Effector memory CD4-positive, alpha-beta T cell (primary cell): Measurements from ENCODE around the gene MXD4.
A peak's percentile ranks its signal among the peaks of the same experiment; 100 is the strongest.

Experiments
- DNase-seq, 3 donors: peaks; one replicate each; pipeline ENCODE4 v3.0.0-alpha.2; 2020
- H3K27ac ChIP-seq: 2 replicates; pipeline ENCODE4 v1.7.0; 2013; ENCODE audit warnings: mild to moderate bottlenecking, low read length, moderate library complexity; ENCODE audit not compliant: insufficient read depth, poor library complexity, severe bottlenecking
- H3K27me3 ChIP-seq: replicated peaks from 2 replicates; pipeline ENCODE4 v1.7.0; 2013; ENCODE audit warnings: mild to moderate bottlenecking, low read length; ENCODE audit not compliant: insufficient read depth, control insufficient read depth, poor library complexity, severe bottlenecking
- H3K36me3 ChIP-seq: 2 replicates; pipeline ENCODE4 v1.7.0; 2013; ENCODE audit warnings: mild to moderate bottlenecking, low read length, moderate library complexity; ENCODE audit not compliant: control insufficient read depth, insufficient read depth
- H3K4me1 ChIP-seq: 2 replicates; pipeline ENCODE4 v1.7.0; 2013; ENCODE audit warnings: low read length, mild to moderate bottlenecking; ENCODE audit not compliant: control insufficient read depth, insufficient read depth, poor library complexity, severe bottlenecking
- H3K4me3 ChIP-seq: 2 replicates; pipeline ENCODE4 v1.7.0; 2013; ENCODE audit warnings: low read length, low read depth, mild to moderate bottlenecking; ENCODE audit not compliant: insufficient read depth, poor library complexity, severe bottlenecking
- H3K9me3 ChIP-seq: 2 replicates; pipeline ENCODE4 v1.7.0; 2013; ENCODE audit warnings: mild to moderate bottlenecking, low read length, moderate library complexity; ENCODE audit not compliant: control insufficient read depth

The MXD4 gene

GRCh38 chr4:2268357-2269205 is 6.7 kb upstream of the MXD4 start:
- no peaks in the 10 kb centered on the region for H3K9me3 ChIP-seq
- no peak overlapping the region for H3K27ac ChIP-seq
- H3K4me3 ChIP-seq, result no peak overlapping the region
- DNase-seq, result no peak
- H3K4me1 ChIP-seq, result no peaks in the 10 kb centered on the region
- H3K27me3 ChIP-seq, result no peaks in the 10 kb centered on the region
- peaks cover 7% of the 10 kb centered on the region for H3K36me3 ChIP-seq

GRCh38 chr4:2267841-2268240 is 5.9 kb upstream of the MXD4 start:
- H3K27ac ChIP-seq, result no peak overlapping the region
- H3K9me3 ChIP-seq, result no peaks in the 10 kb centered on the region
- H3K4me3 ChIP-seq, result no peak overlapping the region
- H3K4me1 ChIP-seq, result peaks cover 5% of the 10 kb centered on the region
- DNase-seq, result no peak
- no peaks in the 10 kb centered on the region for H3K27me3 ChIP-seq
- H3K36me3 ChIP-seq, result peaks cover 7% of the 10 kb centered on the region

- H3K4me3 ChIP-seq, result no peak overlapping the region
- H3K27ac ChIP-seq, result no peak overlapping the region
- peaks cover 9% of the 10 kb centered on the region for H3K4me1 ChIP-seq
- H3K9me3 ChIP-seq, result no peaks in the 10 kb centered on the region
- no peaks in the 10 kb centered on the region for H3K27me3 ChIP-seq
- DNase-seq, result no peak
- peaks cover 7% of the 10 kb centered on the region for H3K36me3 ChIP-seq
These were observed 5.5 kb upstream of the MXD4 start for GRCh38 chr4:2267320-2267811.

GRCh38 chr4:2266821-2267220 is 4.9 kb upstream of the MXD4 start:
- Histone ChIP-seq H3K4me1 (peaks cover 9% of the 10 kb centered on the region), H3K36me3 (peaks cover 7% of the 10 kb centered on the region), H3K4me3 (no peak overlapping the region), H3K9me3 (no peaks in the 10 kb centered on the region), H3K27ac (no peak overlapping the region), H3K27me3 (no peaks in the 10 kb centered on the region)
- DNase-seq, result no peak

GRCh38 chr4:2266181-2266580 is 4.3 kb upstream of the MXD4 start:
- H3K27me3 ChIP-seq, result no peaks in the 10 kb centered on the region
- DNase-seq, result no peak
- H3K4me1 ChIP-seq, result peaks cover 9% of the 10 kb centered on the region
- H3K4me3 ChIP-seq, result no peak overlapping the region
- H3K36me3 ChIP-seq, result peaks cover under 1% of the 10 kb centered on the region
- H3K9me3 ChIP-seq, result no peaks in the 10 kb centered on the region
- H3K27ac ChIP-seq, result no peak overlapping the region

GRCh38 chr4:2265113-2266110 is 3.5 kb upstream of the MXD4 start:
- no peaks in the 10 kb centered on the region for H3K27me3 ChIP-seq
- H3K4me1 ChIP-seq, result peaks cover 16% of the 10 kb centered on the region
- no peak overlapping the region for H3K4me3 ChIP-seq
- DNase-seq, result no peak
- no peaks in the 10 kb centered on the region for H3K36me3 ChIP-seq
- no peak overlapping the region for H3K27ac ChIP-seq
- no peaks in the 10 kb centered on the region for H3K9me3 ChIP-seq

- H3K4me3 ChIP-seq, result no peak overlapping the region
- no peak overlapping the region for H3K27ac ChIP-seq
- H3K9me3 ChIP-seq, result no peaks in the 10 kb centered on the region
- no peaks in the 10 kb centered on the region for H3K36me3 ChIP-seq
- DNase-seq, result no peak
- peaks cover 24% of the 10 kb centered on the region for H3K4me1 ChIP-seq
- no peaks in the 10 kb centered on the region for H3K27me3 ChIP-seq
These were observed 2.7 kb upstream of the MXD4 start for GRCh38 chr4:2264481-2265041.

- no peak for DNase-seq
- no peak overlapping the region for H3K27ac ChIP-seq
- H3K4me1 ChIP-seq, result peaks cover 27% of the 10 kb centered on the region
- H3K9me3 ChIP-seq, result no peaks in the 10 kb centered on the region
- no peak overlapping the region for H3K4me3 ChIP-seq
- no peaks in the 10 kb centered on the region for H3K27me3 ChIP-seq
- H3K36me3 ChIP-seq, result no peaks in the 10 kb centered on the region
These were observed 2.0 kb upstream of the MXD4 start for GRCh38 chr4:2263926-2264321.

- peaks cover 6% of the 10 kb centered on the region for H3K36me3 ChIP-seq
- DNase-seq, result no peak
- no peaks in the 10 kb centered on the region for H3K9me3 ChIP-seq
- peaks cover 27% of the 10 kb centered on the region for H3K4me1 ChIP-seq
- H3K4me3 ChIP-seq, result peak overlapping the region; percentile 61
- H3K27ac ChIP-seq, result peak overlapping the region; percentile 94
- H3K27me3 ChIP-seq, result no peaks in the 10 kb centered on the region
These were observed 988 bp upstream of the MXD4 start for GRCh38 chr4:2262944-2263250.
